A549 treated with GW870086 at 1 μM for 4 hours (cell line): ENCODE results near the gene SYNGR1. TPM values are rescaled to one million over a fixed set of nuclear protein-coding genes. Genes with fewer than 3 reads are reported as not detected.

ENCODE experiments used
- total RNA-seq: library from RNA; stranded (reverse); fragments of 200-300 nt; extraction: Qiagen RNA extraction; gene quantifications from 5 replicates; pipeline ENCODE4 v1.2.3, GENCODE V29; 2022; ENCODE audit warnings: low read depth

Gene SYNGR1, protein sequence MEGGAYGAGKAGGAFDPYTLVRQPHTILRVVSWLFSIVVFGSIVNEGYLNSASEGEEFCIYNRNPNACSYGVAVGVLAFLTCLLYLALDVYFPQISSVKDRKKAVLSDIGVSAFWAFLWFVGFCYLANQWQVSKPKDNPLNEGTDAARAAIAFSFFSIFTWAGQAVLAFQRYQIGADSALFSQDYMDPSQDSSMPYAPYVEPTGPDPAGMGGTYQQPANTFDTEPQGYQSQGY
- total RNA-seq: 10.3 to 16.4 TPM (median 13.6 TPM) in 5 replicates

DNA sequence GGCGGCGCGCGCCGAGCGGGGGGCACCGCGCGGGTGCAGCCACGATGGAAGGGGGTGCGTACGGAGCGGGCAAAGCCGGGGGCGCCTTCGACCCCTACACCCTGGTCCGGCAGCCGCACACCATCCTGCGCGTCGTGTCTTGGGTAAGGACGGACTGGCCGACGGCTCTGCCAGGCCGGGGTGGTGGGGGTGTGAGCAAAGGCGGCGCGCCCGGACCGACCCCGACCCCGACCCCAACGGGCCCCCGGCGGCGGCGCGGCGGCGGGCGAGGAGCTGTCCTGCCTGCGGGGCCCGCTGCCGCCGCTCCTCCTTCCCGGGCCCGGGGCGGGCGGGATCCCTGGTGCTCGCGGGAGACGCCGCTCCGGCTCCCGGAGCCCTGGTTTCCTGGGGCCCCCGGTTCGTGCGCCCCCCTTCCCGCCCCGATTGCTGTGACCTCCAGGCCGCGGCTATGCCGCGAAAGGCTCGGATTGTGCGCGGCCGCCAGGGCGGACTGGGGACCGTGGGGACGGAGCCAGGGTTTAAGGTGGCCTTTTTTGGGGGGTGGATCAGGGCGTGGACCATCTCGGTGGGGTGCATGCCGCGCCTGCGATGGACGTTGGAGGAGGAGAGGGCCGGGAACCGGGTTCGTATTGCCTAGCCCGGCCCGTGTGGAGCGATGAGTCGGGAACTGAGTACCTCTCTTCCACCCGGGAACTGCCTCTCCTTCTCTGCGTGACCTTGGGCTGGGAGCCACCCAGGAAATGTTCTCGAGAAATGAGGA, at the start of gene SYNGR1:
Gene SYNGR1, plus strand, starts transcription at position 25 of the 760 bp plus-strand sequence. Its CDS starts 20 bp downstream, at position 45.

DNA sequence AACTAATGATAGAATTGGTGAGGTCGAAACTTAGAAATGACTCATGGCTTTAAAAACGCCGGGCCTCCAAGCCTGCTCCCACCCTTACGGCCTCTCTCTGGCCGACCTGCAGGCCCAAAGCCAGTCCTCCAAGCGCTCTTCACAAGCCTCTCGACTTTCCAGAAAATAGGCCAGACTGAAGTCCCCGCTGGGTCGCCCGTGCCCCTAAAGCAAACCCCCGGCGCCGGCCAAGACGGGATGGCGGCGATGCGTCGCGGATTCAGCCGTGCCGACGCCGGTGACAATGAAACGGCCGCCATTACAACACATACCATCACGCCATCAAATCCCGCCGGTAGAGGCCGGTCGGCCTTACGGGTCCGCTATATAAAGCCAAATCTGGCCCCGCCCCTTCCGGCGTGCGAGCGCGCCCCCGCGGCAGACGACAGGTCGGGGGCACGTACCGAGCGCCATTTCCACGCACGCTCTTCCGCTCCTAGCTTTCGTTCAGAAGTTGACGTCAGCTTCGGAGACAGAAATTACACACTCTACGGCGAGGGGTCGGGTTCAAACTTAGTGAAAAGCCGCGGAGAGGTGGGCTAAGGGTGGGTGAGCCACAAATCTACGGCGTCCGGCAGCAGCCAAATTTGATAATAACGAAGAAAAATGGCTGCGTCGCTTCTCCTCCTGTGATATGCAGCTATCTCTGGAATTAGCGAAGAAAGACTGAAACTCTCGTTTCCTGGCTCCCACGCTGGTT, 30.3 kb upstream of the SYNGR1 start, which contains the start of gene RPL3:
Gene RPL3, minus strand, starts transcription at position 340 of the 739 bp plus-strand sequence. Its CDS starts 26 bp downstream, at position 314.

Other genes starting within 250 kb of the SYNGR1 start
- 0.80 to 1.4 TPM (median 1.2 TPM) in 5 replicates for gene CBX7, start 197.3 kb upstream of the SYNGR1 start, total RNA-seq
- 4.3 to 5.5 TPM (median 4.7 TPM) in 5 replicates for gene PDGFB, start 105.0 kb upstream of the SYNGR1 start, total RNA-seq
- 1,719 to 2,411 TPM (median 1,785 TPM) in 5 replicates for gene RPL3, start 30.4 kb upstream of the SYNGR1 start, total RNA-seq
- 6.6 to 11.6 TPM (median 10.7 TPM) in 5 replicates for gene TAB1, start 49.8 kb downstream of the SYNGR1 start, total RNA-seq
- 0.54 to 1.1 TPM (median 0.81 TPM) in 5 replicates for gene MGAT3, start 107.0 kb downstream of the SYNGR1 start, total RNA-seq
- 23.3 to 27.7 TPM (median 25.6 TPM) in 5 replicates for gene MIEF1, start 152.3 kb downstream of the SYNGR1 start, total RNA-seq
- 303 to 397 TPM (median 359 TPM) in 5 replicates for gene ATF4, start 170.6 kb downstream of the SYNGR1 start, total RNA-seq
- gene RPS19BP1, start 182.8 kb downstream of the SYNGR1 start, total RNA-seq: 82.1 to 117 TPM (median 101 TPM) in 5 replicates
- 0.03 to 0.08 TPM (median 0.06 TPM) in 5 replicates for gene CACNA1I, start 220.8 kb downstream of the SYNGR1 start, total RNA-seq